ENCODE data around the gene RTN1. TPM values are rescaled to one million over a fixed set of nuclear protein-coding genes. Genes with fewer than 3 reads are reported as not detected.

RTN1 gene
- total RNA-seq, 2 donors from 2014 or later, result 8.6 to 11.2 TPM

DNA sequence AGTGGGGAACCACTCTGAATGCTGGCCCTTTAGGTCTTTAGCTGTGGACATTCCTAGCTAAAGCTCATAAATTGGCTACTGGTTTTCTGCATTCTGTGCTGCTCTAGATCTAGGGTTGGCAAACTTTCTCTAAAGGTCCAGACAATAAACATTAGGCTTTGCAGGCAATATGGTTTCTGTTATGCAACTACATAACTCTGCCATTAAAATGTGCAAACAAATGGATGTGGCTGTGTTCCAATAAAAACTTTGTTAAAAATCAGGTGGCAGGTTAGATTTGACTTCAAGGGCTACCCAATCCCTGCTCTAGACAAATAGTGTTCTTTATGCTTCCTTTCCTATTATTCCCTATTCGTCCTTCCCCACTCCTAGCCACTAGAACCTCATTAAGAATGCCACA lies 42.6 kb upstream of the RTN1 start:
- no peak for DNase-seq
- TF ChIP-seq, protein P1, sequence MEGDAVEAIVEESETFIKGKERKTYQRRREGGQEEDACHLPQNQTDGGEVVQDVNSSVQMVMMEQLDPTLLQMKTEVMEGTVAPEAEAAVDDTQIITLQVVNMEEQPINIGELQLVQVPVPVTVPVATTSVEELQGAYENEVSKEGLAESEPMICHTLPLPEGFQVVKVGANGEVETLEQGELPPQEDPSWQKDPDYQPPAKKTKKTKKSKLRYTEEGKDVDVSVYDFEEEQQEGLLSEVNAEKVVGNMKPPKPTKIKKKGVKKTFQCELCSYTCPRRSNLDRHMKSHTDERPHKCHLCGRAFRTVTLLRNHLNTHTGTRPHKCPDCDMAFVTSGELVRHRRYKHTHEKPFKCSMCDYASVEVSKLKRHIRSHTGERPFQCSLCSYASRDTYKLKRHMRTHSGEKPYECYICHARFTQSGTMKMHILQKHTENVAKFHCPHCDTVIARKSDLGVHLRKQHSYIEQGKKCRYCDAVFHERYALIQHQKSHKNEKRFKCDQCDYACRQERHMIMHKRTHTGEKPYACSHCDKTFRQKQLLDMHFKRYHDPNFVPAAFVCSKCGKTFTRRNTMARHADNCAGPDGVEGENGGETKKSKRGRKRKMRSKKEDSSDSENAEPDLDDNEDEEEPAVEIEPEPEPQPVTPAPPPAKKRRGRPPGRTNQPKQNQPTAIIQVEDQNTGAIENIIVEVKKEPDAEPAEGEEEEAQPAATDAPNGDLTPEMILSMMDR (IDR thresholded peaks at IDR 0.05), result no peak
- TF ChIP-seq POLR2A (IDR thresholded peaks at IDR 0.05), result no peak
- ATAC-seq, result no peak
- intact Hi-C loops (cut with DNase I), result no loop called here
- Histone ChIP-seq H3K9me3 (no peaks in the 10 kb centered on the region), H3K27me3 (no peaks in the 10 kb centered on the region), H3K36me3 (replicated peaks in 1 of 2; ENCODE audit: insufficient read depth in 1 of 2, low read depth in 2 of 2) (no peaks in the 10 kb centered on the region), H3K27ac (no peak overlapping the region), H3K4me1 (no peaks in the 10 kb centered on the region), H3K4me3 (no peak overlapping the region)
- WGBS, 2 donors, result 46 to 47% methylated on average over 1 of the region's 1 CpG

DNA sequence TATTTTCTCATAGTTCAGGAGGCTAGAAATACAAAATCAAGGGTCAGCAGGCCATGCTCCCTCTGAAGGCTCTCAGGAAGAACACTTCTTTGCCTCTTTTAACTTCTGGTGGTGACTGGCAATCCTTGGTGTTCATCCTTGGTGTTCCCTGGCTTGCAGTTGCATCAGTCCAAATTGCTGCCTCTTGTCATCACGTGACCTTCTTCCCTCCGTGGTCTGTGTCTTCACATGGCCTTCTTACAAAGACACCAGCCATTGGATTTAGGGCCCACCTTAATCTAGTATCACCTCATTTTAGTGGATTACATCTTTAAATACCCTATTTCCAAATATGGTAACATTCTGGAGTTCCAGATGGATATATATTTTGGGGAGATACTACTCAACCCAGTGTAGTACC lies 41.9 kb upstream of the RTN1 start:
- H3K9me3 ChIP-seq, result no peaks in the 10 kb centered on the region
- no peaks in the 10 kb centered on the region for H3K36me3 ChIP-seq (replicated peaks in 1 of 2; ENCODE audit: insufficient read depth in 1 of 2, low read depth in 2 of 2)
- no peak for ATAC-seq
- no peak overlapping the region for H3K27ac ChIP-seq
- intact Hi-C loops (cut with DNase I), result no loop called here
- DNase-seq, result no peak
- 80 to 88% methylated on average over 2 of the region's 2 CpGs for WGBS, 2 donors
- no peak for TF ChIP-seq POLR2A (IDR thresholded peaks at IDR 0.05)
- TF ChIP-seq, protein P1 (IDR thresholded peaks at IDR 0.05), result no peak
- no peak overlapping the region for H3K4me3 ChIP-seq
- H3K4me1 ChIP-seq, result no peaks in the 10 kb centered on the region
- H3K27me3 ChIP-seq, result no peaks in the 10 kb centered on the region

DNA sequence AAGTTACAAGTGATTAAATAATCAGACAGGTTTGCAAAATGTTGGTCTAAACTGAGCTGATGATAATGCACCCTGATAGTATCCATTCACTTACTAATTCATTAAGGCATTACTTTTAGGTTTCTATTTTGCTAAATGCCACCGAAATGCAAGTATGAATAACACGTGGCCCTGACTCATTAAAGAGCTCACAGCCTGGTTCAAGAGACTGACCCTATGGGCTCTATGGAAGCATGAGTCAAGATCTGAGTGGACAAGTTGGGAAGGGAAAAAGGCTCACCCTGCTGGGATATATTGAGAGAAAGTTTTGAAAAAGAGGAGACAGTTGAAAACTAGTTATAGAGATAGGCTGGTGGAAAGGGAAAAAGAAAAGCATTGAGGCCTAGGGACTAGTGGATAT lies 34.6 kb upstream of the RTN1 start:
- no peaks in the 10 kb centered on the region for H3K36me3 ChIP-seq (replicated peaks in 1 of 2; ENCODE audit: insufficient read depth in 1 of 2, low read depth in 2 of 2)
- no peak overlapping the region for H3K27ac ChIP-seq
- WGBS, 2 donors, result 36 to 49% methylated on average over 2 of the region's 2 CpGs
- no peak for TF ChIP-seq POLR2A (IDR thresholded peaks at IDR 0.05)
- TF ChIP-seq, protein P1 (IDR thresholded peaks at IDR 0.05), result no peak
- no peaks in the 10 kb centered on the region for H3K4me1 ChIP-seq
- DNase-seq (no peak), ATAC-seq (no peak)
- intact Hi-C loops (cut with DNase I), result no loop called here
- H3K4me3 ChIP-seq, result no peak overlapping the region
- peaks cover 0 to 5% (median 0%) of the 10 kb centered on the region in 3 donors for H3K9me3 ChIP-seq
- H3K27me3 ChIP-seq, result no peaks in the 10 kb centered on the region

DNA sequence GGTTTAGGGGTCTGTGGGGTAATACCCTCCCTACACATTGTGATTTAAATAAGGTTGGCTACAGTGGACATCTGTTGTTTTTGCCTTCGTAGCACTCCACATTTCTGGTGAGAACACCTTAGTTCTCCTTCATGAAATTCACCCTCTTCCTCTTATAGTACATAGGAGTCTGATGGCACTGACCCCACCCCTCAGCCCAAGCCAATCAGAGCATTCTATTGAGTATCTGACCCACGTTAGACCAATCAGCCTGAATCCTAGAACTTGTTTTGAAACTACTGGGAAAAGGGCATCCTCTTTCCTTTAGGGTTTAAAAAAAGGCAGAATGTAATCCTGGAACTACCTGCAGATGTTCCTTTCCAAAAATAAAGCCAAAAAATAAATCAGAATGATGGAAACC lies 33.6 kb upstream of the RTN1 start:
- H3K36me3 ChIP-seq (replicated peaks in 1 of 2; ENCODE audit: insufficient read depth in 1 of 2, low read depth in 2 of 2), result no peaks in the 10 kb centered on the region
- DNase-seq (no peak), ATAC-seq (no peak)
- no peaks in the 10 kb centered on the region for H3K4me1 ChIP-seq
- H3K4me3 ChIP-seq, result no peak overlapping the region
- WGBS, 2 donors, result 61 to 62% methylated on average over 2 of the region's 2 CpGs
- intact Hi-C loops (cut with DNase I), result no loop called here
- TF ChIP-seq, protein P1 (IDR thresholded peaks at IDR 0.05), result no peak
- no peak overlapping the region for H3K27ac ChIP-seq
- peaks cover 0 to 5% (median 0%) of the 10 kb centered on the region in 3 donors for H3K9me3 ChIP-seq
- H3K27me3 ChIP-seq, result no peaks in the 10 kb centered on the region

DNA sequence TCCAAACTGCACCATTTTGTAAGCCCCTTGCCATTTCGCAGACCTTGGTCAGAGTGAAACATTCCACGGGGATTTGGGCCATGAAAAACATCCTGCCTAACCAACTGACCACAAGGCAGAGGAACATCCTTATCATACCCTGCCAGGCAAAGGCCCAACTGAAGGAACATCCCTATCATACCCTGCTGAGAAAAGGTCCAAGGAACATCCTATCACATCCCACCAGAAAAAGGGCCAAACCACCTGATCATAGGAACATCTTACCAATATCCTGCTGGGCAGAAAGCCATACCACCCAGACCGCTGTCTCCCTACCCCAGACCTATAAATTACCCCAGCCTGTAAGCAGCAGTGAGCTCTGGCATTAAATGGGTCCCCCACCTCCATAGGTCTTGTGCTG lies 30.0 kb upstream of the RTN1 start:
- Histone ChIP-seq H3K4me3 (no peak overlapping the region), H3K36me3 (replicated peaks in 1 of 2; ENCODE audit: insufficient read depth in 1 of 2, low read depth in 2 of 2) (no peaks in the 10 kb centered on the region), H3K27me3 (no peaks in the 10 kb centered on the region), H3K4me1 (no peaks in the 10 kb centered on the region), H3K9me3 (peaks cover 0 to 5% (median 0%) of the 10 kb centered on the region in 3 donors), H3K27ac (no peak overlapping the region)
- no peak for DNase-seq
- ATAC-seq, result no peak
- WGBS, 2 donors, result 71 to 72% methylated on average over 3 of the region's 3 CpGs
- intact Hi-C loops (cut with DNase I), result no loop called here
- TF ChIP-seq, protein P1 (IDR thresholded peaks at IDR 0.05), result no peak
- no peak for TF ChIP-seq POLR2A (IDR thresholded peaks at IDR 0.05)
